PFSK-1 (cell line): ENCODE data around the gene LRFN2.

Experiments
- FOXP2 ChIP-seq: optimal IDR thresholded peaks from 2 replicates; pipeline ENCODE3; 2011; ENCODE audit warnings: borderline replicate concordance, control low read depth, inconsistent platforms; ENCODE audit not compliant: insufficient read depth; ENCODE audit errors: extremely low read length, extremely low read depth
- POLR2AphosphoS5 ChIP-seq: IDR thresholded peaks from 2 replicates; pipeline ENCODE4 v1.6.1; 2012; ENCODE audit warnings: low read depth, mild to moderate bottlenecking, control low read depth, low read length, moderate library complexity
- REST ChIP-seq, 2 experiments: IDR thresholded peaks; 2 replicates each; pipeline versions ENCODE4 v1.6.1 to v1.8.0; 2011 to 2012; ENCODE audit warnings: low read depth in 2 of 2, low read length in 2 of 2, control low read depth in 1 of 2, inconsistent platforms in 1 of 2, mild to moderate bottlenecking in 1 of 2, moderate library complexity in 1 of 2; ENCODE audit not compliant: insufficient read depth in 1 of 2

GRCh38 chr6:40623178-40623577 lies 36.0 kb upstream of the LRFN2 start:
- TF ChIP-seq FOXP2 (no peak), REST (IDR thresholded peaks at IDR 0.05; ENCODE audit: insufficient read depth in 1 of 2, low read depth in 2 of 2, low read length in 2 of 2) (no peak), POLR2AphosphoS5 (no peak)
